ENCODE results near the gene ARHGEF1. TPM values are rescaled to one million over a fixed set of nuclear protein-coding genes. Genes with fewer than 3 reads are reported as not detected.

ARHGEF1 gene
- total RNA-seq, 1 experiment from 2014 or later, result 53.8 TPM

DNA sequence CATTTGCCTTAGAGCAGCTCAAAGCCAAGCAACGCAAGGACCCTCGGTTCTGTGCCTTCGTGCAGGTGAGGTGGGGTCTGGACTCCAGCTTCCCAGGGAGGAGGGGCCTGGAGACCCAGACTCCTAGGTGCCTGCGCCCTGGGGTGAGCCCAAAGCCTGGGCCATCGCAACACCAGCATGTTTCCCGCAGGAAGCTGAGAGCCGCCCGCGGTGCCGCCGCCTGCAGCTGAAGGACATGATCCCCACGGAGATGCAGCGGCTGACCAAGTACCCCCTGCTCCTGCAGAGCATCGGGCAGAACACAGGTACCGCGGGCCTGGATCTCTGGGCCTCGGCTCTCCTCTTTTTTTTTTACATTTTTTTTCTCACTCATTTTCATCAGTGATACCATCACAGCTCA lies 19.6 kb downstream of the ARHGEF1 start:
- H3K27me3 ChIP-seq, result no peaks in the 10 kb centered on the region
- no peaks in the 10 kb centered on the region for H3K4me1 ChIP-seq
- no peak for DNase-seq
- H3K27ac ChIP-seq, result no peak overlapping the region
- H3K4me3 ChIP-seq, result no peak overlapping the region
- peaks cover 56% of the 10 kb centered on the region for H3K36me3 ChIP-seq
- H3K9me3 ChIP-seq (replicated peaks), result no peaks in the 10 kb centered on the region

DNA sequence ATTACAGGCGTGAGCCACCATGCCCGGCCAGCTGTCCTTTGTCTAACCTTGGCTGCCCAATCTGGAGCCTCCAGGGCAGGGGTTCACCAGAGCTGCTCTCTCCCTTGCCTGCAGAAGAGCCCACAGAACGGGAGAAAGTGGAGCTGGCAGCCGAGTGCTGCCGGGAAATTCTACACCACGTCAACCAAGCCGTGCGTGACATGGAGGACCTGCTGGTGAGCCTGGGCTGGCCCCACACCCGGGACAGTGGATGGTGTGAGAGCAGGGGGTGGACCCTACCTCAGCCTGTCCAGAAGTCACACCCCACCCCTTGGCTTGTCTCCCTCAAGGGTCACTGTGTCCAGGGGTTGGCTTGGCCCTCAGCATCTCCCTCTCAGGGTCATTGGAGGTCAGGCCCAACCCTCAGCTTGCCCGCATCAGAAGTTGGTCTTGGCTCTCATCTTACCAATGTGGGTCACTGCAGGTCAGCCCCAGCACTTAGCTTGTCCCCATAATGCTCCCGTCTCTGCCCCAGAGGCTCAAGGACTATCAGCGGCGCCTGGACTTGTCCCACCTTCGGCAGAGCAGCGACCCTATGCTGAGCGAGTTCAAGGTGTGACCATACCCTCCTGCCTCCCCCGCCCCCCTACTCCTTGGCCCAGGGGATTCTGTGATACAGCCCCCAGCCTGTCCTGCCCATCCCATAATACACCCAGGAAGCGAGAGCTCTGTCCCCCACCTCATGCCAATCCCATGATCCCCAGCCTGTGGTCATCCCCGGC lies 20.4 kb downstream of the ARHGEF1 start:
- Histone ChIP-seq H3K4me1 (no peaks in the 10 kb centered on the region), H3K9me3 (replicated peaks) (no peaks in the 10 kb centered on the region), H3K27ac (no peak overlapping the region), H3K36me3 (peaks cover 56% of the 10 kb centered on the region), H3K27me3 (no peaks in the 10 kb centered on the region), H3K4me3 (no peak overlapping the region)
- no peak for DNase-seq

DNA sequence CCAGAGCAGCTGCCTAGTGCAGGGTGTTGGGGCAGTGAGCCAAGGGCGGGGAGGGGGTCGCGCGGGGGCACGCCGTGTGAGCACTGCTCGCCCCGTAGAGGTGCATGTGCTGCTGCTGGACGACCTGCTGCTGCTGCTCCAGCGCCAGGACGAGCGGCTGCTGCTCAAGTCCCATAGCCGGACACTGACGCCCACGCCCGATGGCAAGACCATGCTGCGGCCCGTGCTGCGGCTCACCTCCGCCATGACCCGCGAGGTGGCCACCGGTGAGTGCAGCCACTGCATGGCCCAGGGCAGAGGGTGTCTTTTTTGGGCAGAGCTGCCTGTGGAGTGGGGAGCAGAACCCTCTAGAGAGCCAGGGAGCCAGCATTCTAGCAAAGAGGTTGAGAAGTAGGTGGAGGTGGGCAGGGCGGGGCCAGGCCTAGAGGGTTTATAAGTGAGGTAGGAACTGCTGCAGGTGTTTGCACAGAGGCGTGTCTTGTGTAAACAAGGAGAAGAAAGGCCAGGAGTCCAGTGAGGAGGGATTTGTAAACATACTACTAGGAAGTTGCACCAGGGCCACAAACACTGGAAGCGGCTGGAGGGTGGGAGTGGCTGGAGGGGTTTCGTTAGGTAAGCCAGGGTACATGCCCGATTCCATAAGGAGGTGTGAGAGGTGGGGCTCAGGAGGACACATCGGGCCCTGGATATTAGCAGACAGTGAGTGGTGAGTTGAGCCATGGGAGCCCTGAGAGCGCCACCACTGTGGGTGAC lies 21.3 kb downstream of the ARHGEF1 start:
- no peak for DNase-seq
- H3K4me3 ChIP-seq, result no peak overlapping the region
- H3K4me1 ChIP-seq, result no peaks in the 10 kb centered on the region
- H3K27ac ChIP-seq, result no peak overlapping the region
- no peaks in the 10 kb centered on the region for H3K27me3 ChIP-seq
- H3K36me3 ChIP-seq, result peaks cover 49% of the 10 kb centered on the region
- H3K9me3 ChIP-seq (replicated peaks), result no peaks in the 10 kb centered on the region

DNA sequence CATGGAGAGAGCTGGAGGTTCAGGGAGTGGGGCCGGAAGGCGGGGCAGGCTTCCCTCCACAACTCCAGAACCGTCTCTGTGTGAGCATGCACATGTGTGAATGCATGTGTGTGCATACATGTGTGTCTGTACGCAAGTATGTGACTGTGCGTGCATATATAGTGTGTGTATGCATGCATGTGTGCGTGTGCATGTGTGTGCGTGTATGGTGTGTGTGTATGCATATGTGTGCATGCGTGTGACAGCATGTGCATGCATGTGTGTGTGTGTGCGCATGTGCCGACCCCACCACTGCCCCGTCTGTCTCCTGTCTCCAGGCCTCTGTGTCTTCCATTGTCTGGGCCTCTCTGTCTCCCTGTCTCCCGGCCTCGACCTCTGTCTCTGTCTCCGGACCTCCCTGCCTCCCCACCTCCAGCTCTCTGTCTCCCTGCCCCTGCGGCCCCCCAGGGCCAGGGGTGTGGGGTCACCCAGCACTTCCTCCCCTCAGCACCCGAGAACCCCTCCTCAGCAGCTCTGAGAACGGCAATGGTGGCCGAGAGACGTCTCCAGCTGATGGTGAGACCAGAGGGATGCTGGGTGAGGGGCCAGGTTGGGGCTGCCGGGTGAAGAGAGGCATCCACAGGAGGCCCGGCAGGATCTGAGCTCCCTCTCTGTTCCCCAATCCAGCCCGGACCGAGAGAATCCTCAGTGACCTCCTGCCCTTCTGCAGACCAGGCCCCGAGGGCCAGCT lies 22.5 kb downstream of the ARHGEF1 start:
- no peaks in the 10 kb centered on the region for H3K4me1 ChIP-seq
- no peaks in the 10 kb centered on the region for H3K27me3 ChIP-seq
- H3K36me3 ChIP-seq, result peaks cover 39% of the 10 kb centered on the region
- H3K4me3 ChIP-seq, result no peak overlapping the region
- H3K9me3 ChIP-seq (replicated peaks), result no peaks in the 10 kb centered on the region
- DNase-seq, result no peak
- H3K27ac ChIP-seq, result no peak overlapping the region

DNA sequence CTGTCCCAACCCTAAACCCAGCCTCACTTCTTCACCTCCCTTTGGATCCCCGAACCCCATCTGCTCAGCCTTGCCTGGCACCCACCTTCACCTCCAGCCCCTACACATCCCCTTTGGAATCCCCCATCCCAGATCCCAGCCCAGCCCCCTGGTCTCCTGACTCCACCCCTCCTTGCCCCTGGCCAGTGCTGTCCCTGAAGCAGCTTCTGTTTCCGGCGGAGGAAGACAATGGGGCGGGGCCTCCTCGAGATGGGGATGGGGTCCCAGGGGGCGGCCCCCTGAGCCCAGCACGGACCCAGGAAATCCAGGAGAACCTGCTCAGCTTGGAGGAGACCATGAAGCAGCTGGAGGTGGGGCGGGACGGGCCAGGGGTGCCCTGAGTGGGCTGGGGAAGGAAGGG lies 23.3 kb downstream of the ARHGEF1 start:
- no peaks in the 10 kb centered on the region for H3K4me1 ChIP-seq
- peaks cover 4% of the 10 kb centered on the region; the same call in 1 of the 2 replicates for H3K27me3 ChIP-seq
- H3K4me3 ChIP-seq, result no peak overlapping the region
- no peaks in the 10 kb centered on the region for H3K9me3 ChIP-seq (replicated peaks)
- DNase-seq, result no peak
- no peak overlapping the region for H3K27ac ChIP-seq
- peaks cover 35% of the 10 kb centered on the region for H3K36me3 ChIP-seq

DNA sequence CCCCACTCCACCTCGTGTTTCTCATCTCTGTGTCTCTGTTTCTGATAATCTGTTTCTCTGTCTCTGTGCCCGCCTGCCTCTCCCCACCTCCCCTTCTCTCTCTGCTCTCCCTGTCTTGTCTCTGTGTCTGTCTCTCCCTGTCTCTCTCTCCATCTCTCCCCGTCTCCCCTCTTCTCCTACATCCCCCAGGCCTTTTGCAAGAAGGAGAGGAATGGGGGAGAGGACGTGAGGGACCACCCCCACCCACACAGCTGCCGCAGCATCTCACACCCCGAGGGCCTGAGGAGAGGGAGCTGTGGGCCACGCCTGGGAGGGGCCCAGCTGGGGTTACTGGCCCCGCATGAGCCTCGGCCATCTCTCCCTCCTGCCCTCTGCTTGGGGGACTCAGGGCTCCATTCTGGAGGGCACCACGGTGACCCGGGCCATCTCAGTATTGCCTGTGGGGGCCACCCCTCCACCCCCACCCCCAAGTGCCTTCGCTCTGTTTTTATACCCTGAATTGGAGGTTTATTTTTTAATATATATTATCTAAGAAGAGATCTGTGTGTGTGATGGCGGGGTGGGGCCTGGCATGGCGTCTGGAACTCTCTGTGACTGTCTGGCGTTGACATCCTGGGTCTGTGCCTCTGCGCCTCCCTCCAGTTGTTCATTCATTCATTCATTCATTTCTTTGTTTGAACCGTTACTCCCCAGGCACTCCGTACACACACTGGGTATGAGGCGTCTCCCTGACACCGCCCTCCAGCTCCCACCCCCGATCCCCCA lies 24.1 kb downstream of the ARHGEF1 start:
- Histone ChIP-seq H3K4me1 (no peaks in the 10 kb centered on the region), H3K27ac (no peak overlapping the region), H3K36me3 (peaks cover 33% of the 10 kb centered on the region), H3K4me3 (no peak overlapping the region), H3K27me3 (peaks cover 12% of the 10 kb centered on the region), H3K9me3 (replicated peaks) (no peaks in the 10 kb centered on the region)
- no peak for DNase-seq

DNA sequence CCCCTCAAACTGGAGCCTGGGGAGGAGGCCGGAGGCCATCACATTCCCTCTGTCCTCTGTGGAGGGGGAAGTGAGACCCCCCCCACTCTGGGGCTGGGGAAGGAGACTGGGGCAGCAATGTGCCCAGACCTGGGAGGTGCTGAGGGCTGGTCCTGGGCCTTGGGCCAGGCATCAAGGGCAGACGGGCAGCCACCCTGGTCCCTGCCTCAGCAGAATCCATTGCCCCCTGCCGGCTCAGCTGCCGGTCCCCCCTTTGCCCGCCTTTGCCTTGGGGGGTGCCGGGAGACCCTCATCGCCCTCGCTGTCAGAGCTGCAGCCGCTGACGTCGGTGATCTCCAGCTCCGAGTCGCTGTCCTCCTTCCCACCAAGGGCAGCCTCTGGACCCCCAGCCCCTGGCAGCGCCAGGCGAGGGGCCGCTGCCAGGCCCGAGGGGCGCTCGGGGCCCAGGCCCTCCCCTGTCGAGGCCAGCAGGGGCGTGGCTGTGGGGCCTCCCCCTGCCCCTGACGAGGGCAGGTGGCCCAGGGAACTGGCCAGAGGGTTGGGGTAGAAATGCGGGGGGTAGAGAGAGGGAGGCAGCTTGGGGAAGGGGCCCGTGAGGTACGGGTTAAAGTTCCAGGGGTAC lies 25.1 kb downstream of the ARHGEF1 start:
- Histone ChIP-seq H3K9me3 (replicated peaks) (no peaks in the 10 kb centered on the region), H3K36me3 (peaks cover 23% of the 10 kb centered on the region), H3K27me3 (peaks cover 16% of the 10 kb centered on the region), H3K27ac (no peak overlapping the region), H3K4me1 (no peaks in the 10 kb centered on the region), H3K4me3 (no peak overlapping the region)
- no peak for DNase-seq

DNA sequence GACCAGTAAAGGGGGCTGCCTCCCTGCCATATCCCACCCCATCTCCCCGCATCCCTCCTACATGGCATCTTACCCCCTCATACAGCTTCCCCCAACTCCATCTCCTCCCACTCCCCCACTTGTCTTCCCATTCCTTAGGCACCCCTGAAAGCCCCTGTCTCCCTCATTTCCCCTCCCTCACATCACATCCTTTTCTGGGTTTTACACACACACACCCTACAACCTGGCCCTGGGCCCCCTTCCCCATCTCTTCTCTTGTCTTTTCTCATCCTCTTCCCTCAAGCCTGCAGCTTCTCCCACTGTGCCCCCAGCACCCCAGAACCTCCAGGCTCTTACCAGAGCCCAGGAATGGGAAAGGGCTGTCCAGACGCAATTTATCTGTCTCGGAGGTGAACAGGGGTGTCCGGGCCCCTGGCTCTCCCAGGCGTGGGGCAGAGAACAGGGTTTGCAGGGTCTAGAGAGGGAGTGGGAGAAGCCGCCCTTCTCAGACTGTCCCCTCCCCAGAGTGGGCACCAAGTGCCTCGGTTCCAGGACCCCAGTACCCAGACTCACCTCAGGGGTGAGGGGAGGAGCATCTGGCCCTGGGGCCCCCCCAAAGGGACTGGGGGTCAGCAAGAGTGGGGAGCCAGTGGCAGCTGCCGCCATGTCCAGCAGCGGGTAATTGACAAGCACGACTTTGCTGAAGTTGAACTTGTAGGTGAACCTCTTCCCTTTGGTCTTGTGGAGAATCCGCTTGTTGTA lies 25.9 kb downstream of the ARHGEF1 start:
- Histone ChIP-seq H3K36me3 (peaks cover 17% of the 10 kb centered on the region), H3K9me3 (replicated peaks) (no peaks in the 10 kb centered on the region), H3K4me3 (no peak overlapping the region), H3K27ac (no peak overlapping the region), H3K4me1 (no peaks in the 10 kb centered on the region), H3K27me3 (peaks cover 18% of the 10 kb centered on the region)
- no peak for DNase-seq

DNA sequence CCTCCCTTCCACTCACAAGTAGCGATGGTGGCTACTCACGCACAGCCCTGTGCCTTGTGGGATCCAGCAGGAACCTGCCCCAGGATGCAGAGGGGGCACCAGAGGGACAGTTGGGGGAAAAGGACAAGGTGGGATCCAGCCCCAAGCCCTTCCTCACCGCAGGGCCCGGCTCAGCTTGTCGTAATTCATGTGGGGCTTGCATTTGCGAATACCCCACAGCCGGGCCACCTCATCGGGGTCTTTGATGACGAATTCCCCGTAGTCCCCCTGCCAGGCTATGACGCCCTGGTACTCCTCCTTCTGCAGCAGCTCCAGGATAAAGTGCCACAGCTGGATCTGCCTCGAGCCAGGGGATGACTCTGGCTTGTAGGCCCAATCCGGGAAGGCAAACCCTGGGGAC lies 26.7 kb downstream of the ARHGEF1 start:
- Histone ChIP-seq H3K36me3 (peaks cover 11% of the 10 kb centered on the region), H3K4me3 (no peak overlapping the region), H3K4me1 (no peaks in the 10 kb centered on the region), H3K27me3 (peaks cover 22% of the 10 kb centered on the region), H3K27ac (no peak overlapping the region), H3K9me3 (replicated peaks) (no peaks in the 10 kb centered on the region)
- no peak for DNase-seq

DNA sequence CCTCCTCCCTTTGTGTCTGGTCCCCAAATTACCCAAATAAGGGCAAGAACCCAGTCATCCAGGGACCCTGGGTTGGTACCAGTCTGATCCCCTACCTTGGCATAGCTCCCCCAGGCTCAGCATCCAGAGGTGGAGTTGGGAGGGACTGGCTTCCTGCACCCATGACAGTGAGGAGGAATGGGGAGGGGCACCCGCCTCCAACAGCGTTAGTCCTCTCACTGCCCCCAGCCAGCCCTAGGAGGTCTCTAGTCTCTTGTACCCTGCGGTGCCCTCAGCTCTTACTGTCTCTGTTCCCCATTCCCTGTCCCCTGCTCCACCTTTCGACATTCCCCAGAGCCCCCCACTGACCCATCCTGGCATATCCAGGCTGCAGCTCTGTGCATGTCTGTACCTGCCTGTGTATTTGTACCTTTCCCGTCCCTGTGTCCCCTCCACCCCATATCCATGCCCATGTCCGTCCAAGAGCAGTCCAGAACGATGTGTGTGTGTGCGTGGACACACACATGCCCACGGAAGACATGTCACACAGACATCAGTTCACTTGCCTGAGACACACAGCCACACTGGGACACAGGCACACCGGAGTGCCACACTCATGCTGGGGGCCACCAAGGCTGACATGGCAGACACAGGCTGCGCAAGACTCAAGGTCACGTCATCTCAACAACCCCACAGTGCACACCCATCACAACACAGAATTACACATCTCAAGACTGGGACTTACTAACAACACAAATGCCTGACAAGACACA lies 27.4 kb downstream of the ARHGEF1 start:
- peaks cover 11% of the 10 kb centered on the region for H3K36me3 ChIP-seq
- H3K27me3 ChIP-seq, result peaks cover 26% of the 10 kb centered on the region
- no peak overlapping the region for H3K27ac ChIP-seq
- no peak for DNase-seq
- no peak overlapping the region for H3K4me3 ChIP-seq
- no peaks in the 10 kb centered on the region for H3K4me1 ChIP-seq
- H3K9me3 ChIP-seq (replicated peaks), result no peaks in the 10 kb centered on the region

DNA sequence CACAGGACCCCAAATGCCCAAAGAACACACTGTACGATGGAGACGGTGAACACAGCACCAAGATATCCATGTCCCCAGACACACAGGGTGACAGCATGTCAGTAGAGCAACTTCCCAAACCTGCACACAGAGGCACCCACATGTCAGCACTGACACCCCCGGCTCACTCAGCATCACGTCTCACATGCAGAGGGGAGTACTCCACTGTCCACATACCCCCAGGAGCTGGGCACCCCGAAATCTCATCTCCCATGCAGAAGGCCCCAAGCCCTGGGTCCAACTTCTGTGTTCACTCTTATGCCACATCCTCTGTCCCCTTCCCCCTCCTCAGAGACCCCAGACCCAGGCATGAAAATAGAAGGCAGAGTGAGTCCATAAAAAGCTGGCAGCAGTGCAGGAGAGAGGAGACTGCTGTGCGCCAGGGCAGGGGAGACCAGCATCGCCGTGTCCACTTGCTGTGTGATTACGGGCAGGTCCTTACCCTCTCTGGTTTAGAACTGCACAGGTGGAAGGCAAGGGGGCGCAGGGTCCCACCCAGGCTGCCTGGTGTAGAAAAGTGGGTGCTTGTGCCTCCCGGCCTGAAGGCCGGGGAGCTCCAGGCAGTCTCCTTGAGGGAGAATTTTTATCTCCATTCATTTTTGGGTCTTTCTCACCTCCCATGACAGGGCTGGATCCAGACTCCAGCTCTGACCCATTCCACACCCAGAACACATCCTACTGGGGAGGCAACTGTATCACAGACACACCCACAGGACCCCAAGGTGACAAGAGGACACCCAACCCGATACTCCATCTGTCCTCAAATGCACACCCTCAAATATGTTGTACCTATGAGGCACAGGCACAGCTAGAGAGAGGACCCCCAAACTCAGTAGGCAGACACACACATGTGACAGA lies 28.3 kb downstream of the ARHGEF1 start:
- Histone ChIP-seq H3K27me3 (peaks cover 30% of the 10 kb centered on the region), H3K4me3 (no peak overlapping the region), H3K4me1 (no peaks in the 10 kb centered on the region), H3K36me3 (peaks cover 8% of the 10 kb centered on the region), H3K27ac (no peak overlapping the region), H3K9me3 (replicated peaks) (no peaks in the 10 kb centered on the region)
- DNase-seq, result no peak

DNA sequence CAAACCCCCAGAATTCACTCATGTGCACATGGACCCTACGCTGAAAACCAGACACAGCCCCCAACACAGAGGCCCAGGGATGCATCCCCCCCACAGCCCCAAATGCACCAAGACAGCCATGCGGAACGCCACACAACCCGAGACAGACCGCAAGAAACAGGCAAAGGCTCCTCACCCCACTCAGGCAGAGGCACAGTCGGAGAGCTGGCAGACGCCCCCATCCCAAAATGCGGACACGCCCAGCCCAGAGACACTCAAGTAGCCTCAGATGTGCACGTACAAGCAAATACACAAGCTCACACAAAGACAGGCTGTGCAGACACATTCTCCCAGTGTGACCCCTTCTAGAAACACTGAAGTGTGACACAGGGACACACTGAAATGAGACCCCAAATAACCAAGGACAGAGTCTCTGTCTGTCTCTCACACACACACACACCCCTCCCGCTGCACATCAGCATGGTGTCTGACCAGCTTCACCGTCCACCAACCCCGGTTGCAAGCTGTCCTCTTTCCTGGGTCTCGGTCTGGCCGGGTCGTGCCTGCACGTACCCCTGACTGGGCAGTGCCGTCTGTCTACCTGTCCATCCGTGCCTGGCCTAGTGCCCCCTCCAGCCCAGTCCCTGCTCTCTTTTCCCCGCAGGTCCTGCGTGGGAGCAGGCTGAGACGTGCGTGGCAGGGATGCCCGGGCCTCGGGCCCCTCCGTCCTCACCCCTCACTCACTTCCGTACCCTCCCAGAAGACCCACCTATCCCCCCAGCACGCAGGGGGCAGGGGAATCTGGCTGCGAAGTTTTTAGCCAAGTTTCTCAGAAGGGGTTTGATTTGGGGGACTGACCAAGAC lies 29.1 kb downstream of the ARHGEF1 start:
- H3K27ac ChIP-seq, result no peak overlapping the region
- H3K9me3 ChIP-seq (replicated peaks), result no peaks in the 10 kb centered on the region
- no peaks in the 10 kb centered on the region for H3K4me1 ChIP-seq
- peaks cover 4% of the 10 kb centered on the region for H3K36me3 ChIP-seq
- H3K4me3 ChIP-seq, result no peak overlapping the region
- DNase-seq, result no peak
- peaks cover 39% of the 10 kb centered on the region for H3K27me3 ChIP-seq

All from SJCRH30 (cell line).